ENCODE measurements around the gene CHMP4B. TPM values are rescaled to one million over a fixed set of nuclear protein-coding genes. Genes with fewer than 3 reads are reported as not detected.

The CHMP4B gene
- total RNA-seq, 3 donors from 2014 or later (not counting 1 experiment from before 2014, with no cell fraction given) = 63.7 to 74.0 (median 70.0) TPM

DNA sequence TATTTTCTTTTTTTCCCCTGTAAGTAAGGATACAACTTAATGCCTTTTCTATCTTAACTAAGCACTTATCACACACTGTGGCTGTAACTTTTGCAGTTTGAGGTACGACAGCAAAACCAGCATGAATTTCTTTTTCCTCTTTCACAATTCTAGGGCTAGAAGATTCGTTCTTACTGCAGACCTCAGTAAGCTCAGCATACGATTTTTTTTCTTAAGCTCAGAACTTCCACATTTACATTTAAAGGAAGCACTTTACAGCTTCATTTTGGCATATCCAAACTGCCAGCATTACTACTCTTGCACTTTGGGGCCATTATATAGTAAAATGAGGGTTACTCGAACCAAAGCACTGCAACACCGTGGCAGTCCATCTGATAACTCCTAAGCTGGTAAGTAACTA is 889 bp upstream of the CHMP4B start:
- Histone ChIP-seq H3K36me3 (ENCODE audit: control insufficient read depth, insufficient read depth, low read length) (peaks cover 4% of the 10 kb centered on the region), H3K27me3 (ENCODE audit: control insufficient read depth, insufficient read depth, low read length) (no peaks in the 10 kb centered on the region), H3K4me3 (ENCODE audit: low read length) (no peak overlapping the region), H3K9me3 (ENCODE audit: control insufficient read depth, insufficient read depth, low read length) (no peaks in the 10 kb centered on the region), H3K27ac (ENCODE audit: low read length) (no peak overlapping the region), H3K4me1 (ENCODE audit: control insufficient read depth, insufficient read depth, low read length) (peaks cover 30% of the 10 kb centered on the region)
- ATAC-seq (no peak), DNase-seq (no peak)
- H3K36me3 Mint-ChIP-seq = no peaks in the 10 kb centered on the region
- TF ChIP-seq, protein P1, sequence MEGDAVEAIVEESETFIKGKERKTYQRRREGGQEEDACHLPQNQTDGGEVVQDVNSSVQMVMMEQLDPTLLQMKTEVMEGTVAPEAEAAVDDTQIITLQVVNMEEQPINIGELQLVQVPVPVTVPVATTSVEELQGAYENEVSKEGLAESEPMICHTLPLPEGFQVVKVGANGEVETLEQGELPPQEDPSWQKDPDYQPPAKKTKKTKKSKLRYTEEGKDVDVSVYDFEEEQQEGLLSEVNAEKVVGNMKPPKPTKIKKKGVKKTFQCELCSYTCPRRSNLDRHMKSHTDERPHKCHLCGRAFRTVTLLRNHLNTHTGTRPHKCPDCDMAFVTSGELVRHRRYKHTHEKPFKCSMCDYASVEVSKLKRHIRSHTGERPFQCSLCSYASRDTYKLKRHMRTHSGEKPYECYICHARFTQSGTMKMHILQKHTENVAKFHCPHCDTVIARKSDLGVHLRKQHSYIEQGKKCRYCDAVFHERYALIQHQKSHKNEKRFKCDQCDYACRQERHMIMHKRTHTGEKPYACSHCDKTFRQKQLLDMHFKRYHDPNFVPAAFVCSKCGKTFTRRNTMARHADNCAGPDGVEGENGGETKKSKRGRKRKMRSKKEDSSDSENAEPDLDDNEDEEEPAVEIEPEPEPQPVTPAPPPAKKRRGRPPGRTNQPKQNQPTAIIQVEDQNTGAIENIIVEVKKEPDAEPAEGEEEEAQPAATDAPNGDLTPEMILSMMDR (IDR thresholded peaks at IDR 0.05) = no peak
- H3K27me3 Mint-ChIP-seq (ENCODE audit: low read depth in 2 of 2) = no peaks in the 10 kb centered on the region
- intact Hi-C loops (cut with micrococcal nuclease) = loop anchor here (5.0 kb wide), 1 partner anchor 182 kb away; the partner anchor contains the start of gene RALY
- no peak overlapping the region for H3K27ac Mint-ChIP-seq
- H3K4me1 Mint-ChIP-seq = peaks cover 33 to 36% of the 10 kb centered on the region in 2 donors
- no peak overlapping the region for H3K4me3 Mint-ChIP-seq
- 55% methylated on average over 5 of the region's 5 CpGs for WGBS (ENCODE audit: insufficient coverage)
- H3K9me3 Mint-ChIP-seq = no peaks in the 10 kb centered on the region

- H3K27ac ChIP-seq (ENCODE audit: low read length) = peak overlapping the region; percentile 54
- Mint-ChIP-seq H3K4me3 (peak overlapping the region; percentile 92), H3K9me3 (no peaks in the 10 kb centered on the region), H3K36me3 (no peaks in the 10 kb centered on the region), H3K27ac (peak overlapping the region; percentile 93 to 98), H3K27me3 (ENCODE audit: low read depth in 2 of 2) (no peaks in the 10 kb centered on the region), H3K4me1 (peaks cover 36 to 44% of the 10 kb centered on the region in 2 donors)
- DNase-seq = peak; percentile 25 to 49
- H3K27me3 ChIP-seq (ENCODE audit: control insufficient read depth, insufficient read depth, low read length) = no peaks in the 10 kb centered on the region
- no peak for ATAC-seq
- intact Hi-C loops (cut with micrococcal nuclease) = loop anchor here (1.0 to 5.0 kb wide), 3 partner anchors 91 to 301 kb away; partner anchors contain the start of genes EIF2S2, PXMP4 and RALY
- WGBS (ENCODE audit: insufficient coverage) = 0% methylated on average over 12 of the region's 12 CpGs
- peak overlapping the region; percentile 89 for H3K4me3 ChIP-seq (ENCODE audit: low read length)
- peaks cover 6% of the 10 kb centered on the region for H3K36me3 ChIP-seq (ENCODE audit: control insufficient read depth, insufficient read depth, low read length)
- no peaks in the 10 kb centered on the region for H3K9me3 ChIP-seq (ENCODE audit: control insufficient read depth, insufficient read depth, low read length)
- TF ChIP-seq, protein P1 (IDR thresholded peaks at IDR 0.05) = no peak
- H3K4me1 ChIP-seq (ENCODE audit: control insufficient read depth, insufficient read depth, low read length) = peaks cover 30% of the 10 kb centered on the region
Measured at GRCh38 chr20:33811776-33812151, 616 bp downstream of the CHMP4B start.

- Mint-ChIP-seq H3K27me3 (ENCODE audit: low read depth in 2 of 2) (no peaks in the 10 kb centered on the region), H3K27ac (peak overlapping the region; percentile 93 to 98)
- ATAC-seq = peak in 1 of 3 donors; percentile 17
Measured at GRCh38 chr20:33812152-33812849, 1.2 kb downstream of the CHMP4B start.

More at GRCh38 chr20:33812152-33812849, 1.2 kb downstream of the CHMP4B start:
- WGBS (ENCODE audit: insufficient coverage) = 13% methylated on average over 14 of the region's 14 CpGs
- Histone ChIP-seq H3K27ac (ENCODE audit: low read length) (peak overlapping the region; percentile 54), H3K27me3 (ENCODE audit: control insufficient read depth, insufficient read depth, low read length) (no peaks in the 10 kb centered on the region), H3K9me3 (ENCODE audit: control insufficient read depth, insufficient read depth, low read length) (no peaks in the 10 kb centered on the region), H3K4me3 (ENCODE audit: low read length) (peak overlapping the region; percentile 89), H3K36me3 (ENCODE audit: control insufficient read depth, insufficient read depth, low read length) (peaks cover 6% of the 10 kb centered on the region), H3K4me1 (ENCODE audit: control insufficient read depth, insufficient read depth, low read length) (peaks cover 30% of the 10 kb centered on the region)
- Mint-ChIP-seq H3K4me3 (peak overlapping the region; percentile 92), H3K36me3 (no peaks in the 10 kb centered on the region), H3K9me3 (no peaks in the 10 kb centered on the region), H3K4me1 (peaks cover 39 to 50% of the 10 kb centered on the region in 2 donors)
- intact Hi-C loops (cut with micrococcal nuclease) = loop anchor here (5.0 kb wide), 1 partner anchor 180 kb away; the partner anchor contains the start of gene RALY
- peak; percentile 54 to 55 for DNase-seq
- TF ChIP-seq, protein P1 (IDR thresholded peaks at IDR 0.05) = no peak
